Left lung (tissue), 10 donors: Measurements from ENCODE around the gene NT5C2. TPM values are rescaled to one million over a fixed set of nuclear protein-coding genes. Genes with fewer than 3 reads are reported as not detected.
"Not testable (repeated sequence)": the region's sequence is repeated elsewhere in the genome, so short reads cannot be mapped to it uniquely, and the experiment has no call there.

Source experiments
- ATAC-seq: fragments of 200-7000 bp; cut with Tn5 transposase; one replicate; pipeline ENCODE4 v1.9.1; 2020; ENCODE audit warnings: moderate library complexity
- DNase-seq, 4 donors: peaks; one replicate each; pipeline ENCODE4 v3.0.0-alpha.2; 2013 to 2020
- H3K27ac ChIP-seq, 2 donors: fragments of 200-600 bp; sonication (generic) in 1 of 2; one replicate each; pipeline versions ENCODE4 v1.5.0 to v1.8.0; 2020 to 2021
- H3K27me3 ChIP-seq, 2 donors: fragments of 200-600 bp; sonication (generic) in 1 of 2; one replicate each; pipeline versions ENCODE4 v1.5.0 to v1.8.0; 2020 to 2021
- H3K36me3 ChIP-seq, 2 donors: fragments of 200-600 bp; sonication (generic) in 1 of 2; one replicate each; pipeline versions ENCODE4 v1.5.0 to v1.8.0; 2020 to 2021
- H3K4me1 ChIP-seq, 2 donors: fragments of 200-600 bp; one replicate each; pipeline ENCODE4 v1.8.0; 2021
- H3K4me3 ChIP-seq, 2 donors: fragments of 200-600 bp; sonication (generic) in 1 of 2; one replicate each; pipeline versions ENCODE4 v1.5.0 to v1.8.0; 2020 to 2021; ENCODE audit warnings: mild to moderate bottlenecking in 1 of 2
- H3K9me3 ChIP-seq, 2 donors: fragments of 200-600 bp; sonication (generic) in 1 of 2; one replicate each; pipeline versions ENCODE4 v1.5.0 to v1.8.0; 2020 to 2021
- intact Hi-C, 2 donors: fragments of 100-400 bp; cut with DNase I; formaldehyde crosslinking; loops; one replicate each; pipeline versions ENCODE4 v1.11.2 to v1.14.2; 2022
- polyA plus RNA-seq, 6 donors: library from polyadenylated mRNA; unstranded; fragments of 120-200 nt; gene quantifications; one replicate each; pipeline ENCODE4 v1.2.1, GENCODE V29; 2013; ENCODE audit not compliant: insufficient read length in 6 of 6
- total RNA-seq, 2 donors: library from RNA; stranded (reverse); fragmentation: NEBNext Ultra II Directional; extraction: Animal tissue kit (Norgen Biotek cat#: 25700); gene quantifications; one replicate each; pipeline ENCODE4 v1.2.1, GENCODE V29; 2021
- TF ChIP-seq, protein P1 (sequence below), 2 donors: fragments of 200-600 bp; sonication (generic) in 1 of 2; IDR thresholded peaks; one replicate each; pipeline versions ENCODE4 v1.5.0 to v1.8.0; 2021; ENCODE audit warnings: antibody characterized with exemption in 2 of 2
- donor health status: DM: no; HTN: yes; CAD: no.
- donor health status: DM: no; HTN: no; CAD: no.

NT5C2 gene
- total and polyA plus RNA-seq, 8 donors, result 95.3 to 173 (median 133) TPM

DNA sequence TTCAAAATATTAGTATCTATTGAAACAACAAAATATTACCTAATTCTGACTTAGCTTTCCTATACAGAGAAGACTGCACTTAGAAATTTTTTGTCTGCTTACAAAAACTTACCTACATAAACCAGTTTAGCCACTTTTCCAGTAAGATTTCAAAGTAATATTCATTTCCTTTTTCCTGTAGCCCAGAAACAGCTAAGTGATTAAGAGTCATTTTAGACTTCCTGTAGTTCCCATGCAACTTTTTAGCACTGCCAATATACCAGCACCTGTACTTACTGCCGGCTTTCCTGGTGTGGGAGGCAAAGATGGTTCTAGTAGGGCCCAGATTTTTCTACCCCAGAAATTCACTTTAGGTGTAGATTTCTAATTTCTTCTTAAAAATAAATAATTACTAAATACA is 21.8 kb downstream of the NT5C2 start:
- ATAC-seq, result peak; percentile 83
- peak overlapping the region; percentile 20 to 63 for H3K27ac ChIP-seq

DNA sequence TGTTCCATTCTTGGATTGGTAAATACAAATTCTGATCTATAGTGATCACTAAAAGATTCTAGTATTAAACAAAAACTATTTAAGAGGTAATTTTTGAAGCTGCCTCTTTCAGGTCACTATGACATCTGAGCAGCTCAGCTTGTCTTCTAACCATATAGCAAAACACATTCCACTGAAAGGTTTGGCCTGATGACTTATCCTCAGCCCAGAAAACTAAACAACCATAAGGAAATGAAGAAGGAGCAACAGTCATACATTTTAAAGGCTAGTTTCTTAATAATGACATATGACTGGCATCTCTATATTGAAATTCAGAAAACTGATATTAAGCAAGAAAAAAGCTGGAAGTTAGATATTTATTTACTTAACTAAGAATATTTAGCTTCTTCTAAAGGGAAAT is 24.6 kb downstream of the NT5C2 start:
- Histone ChIP-seq H3K9me3 (no peaks in the 10 kb centered on the region), H3K27ac (no peak overlapping the region), H3K4me3 (no peak overlapping the region), H3K36me3 (peaks cover 0 to 75% of the 10 kb centered on the region in 2 donors), H3K4me1 (peaks cover 4 to 25% of the 10 kb centered on the region in 2 donors), H3K27me3 (no peaks in the 10 kb centered on the region)
- no peak for ATAC-seq
- TF ChIP-seq, protein P1, sequence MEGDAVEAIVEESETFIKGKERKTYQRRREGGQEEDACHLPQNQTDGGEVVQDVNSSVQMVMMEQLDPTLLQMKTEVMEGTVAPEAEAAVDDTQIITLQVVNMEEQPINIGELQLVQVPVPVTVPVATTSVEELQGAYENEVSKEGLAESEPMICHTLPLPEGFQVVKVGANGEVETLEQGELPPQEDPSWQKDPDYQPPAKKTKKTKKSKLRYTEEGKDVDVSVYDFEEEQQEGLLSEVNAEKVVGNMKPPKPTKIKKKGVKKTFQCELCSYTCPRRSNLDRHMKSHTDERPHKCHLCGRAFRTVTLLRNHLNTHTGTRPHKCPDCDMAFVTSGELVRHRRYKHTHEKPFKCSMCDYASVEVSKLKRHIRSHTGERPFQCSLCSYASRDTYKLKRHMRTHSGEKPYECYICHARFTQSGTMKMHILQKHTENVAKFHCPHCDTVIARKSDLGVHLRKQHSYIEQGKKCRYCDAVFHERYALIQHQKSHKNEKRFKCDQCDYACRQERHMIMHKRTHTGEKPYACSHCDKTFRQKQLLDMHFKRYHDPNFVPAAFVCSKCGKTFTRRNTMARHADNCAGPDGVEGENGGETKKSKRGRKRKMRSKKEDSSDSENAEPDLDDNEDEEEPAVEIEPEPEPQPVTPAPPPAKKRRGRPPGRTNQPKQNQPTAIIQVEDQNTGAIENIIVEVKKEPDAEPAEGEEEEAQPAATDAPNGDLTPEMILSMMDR (IDR thresholded peaks at IDR 0.05), result no peak
- DNase-seq, result no peak
- intact Hi-C loops, result no loop called here

More for the DNA sequence above, 21.8 kb downstream of the NT5C2 start:
- Histone ChIP-seq H3K27me3 (no peaks in the 10 kb centered on the region), H3K9me3 (no peaks in the 10 kb centered on the region), H3K36me3 (peaks cover 0 to 83% of the 10 kb centered on the region in 2 donors), H3K4me1 (peaks cover 4 to 25% of the 10 kb centered on the region in 2 donors), H3K4me3 (no peak overlapping the region)
- TF ChIP-seq, protein P1 (IDR thresholded peaks at IDR 0.05), result no peak
- DNase-seq, result no peak
- intact Hi-C loops, result no loop called here

DNA sequence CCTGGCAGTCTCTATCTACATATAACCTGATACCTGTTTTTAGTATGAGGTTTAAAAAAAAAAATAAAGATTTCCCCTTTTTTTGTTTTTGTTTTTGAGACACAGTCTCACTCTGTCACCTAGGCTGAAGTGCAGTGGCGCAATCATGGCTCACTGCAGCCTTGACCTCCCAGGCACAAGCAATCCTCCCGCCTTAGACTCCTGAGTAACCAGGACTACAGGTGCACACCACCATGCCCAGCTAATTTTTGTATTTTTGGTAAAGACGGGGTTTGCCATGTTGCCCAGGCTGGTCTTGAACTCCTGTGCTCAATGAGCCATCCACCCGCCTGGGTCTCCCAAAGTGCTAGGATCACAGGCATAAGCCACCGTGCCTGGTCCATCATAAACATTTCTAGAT is 25.5 kb downstream of the NT5C2 start:
- H3K27ac ChIP-seq, intact Hi-C loops, H3K4me3 ChIP-seq, H3K9me3 ChIP-seq, ATAC-seq, H3K27me3 ChIP-seq, DNase-seq: not testable (repeated sequence)
- peaks cover 4 to 25% of the 10 kb centered on the region in 2 donors for H3K4me1 ChIP-seq
- H3K36me3 ChIP-seq, result peaks cover 0 to 66% of the 10 kb centered on the region in 2 donors

DNA sequence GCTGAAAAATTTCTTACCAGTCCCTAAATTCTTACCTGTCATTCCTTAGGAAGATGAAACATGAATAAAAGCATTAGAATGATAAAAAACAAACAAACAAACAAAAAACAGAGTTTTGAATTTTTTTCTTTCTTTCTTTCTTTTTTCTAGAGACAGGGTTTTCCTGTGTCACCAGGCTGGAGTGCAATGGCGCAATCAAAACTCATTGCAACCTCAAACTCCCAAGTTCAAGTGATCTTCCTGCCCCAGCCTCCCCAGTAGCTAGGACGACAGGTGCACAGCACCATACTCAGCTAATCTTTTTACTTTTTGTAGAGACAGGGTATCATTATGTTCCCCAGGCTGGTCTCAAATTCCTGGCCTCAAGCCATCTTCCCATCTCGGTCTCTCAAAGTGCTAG is 26.5 kb downstream of the NT5C2 start:
- Histone ChIP-seq H3K27ac (no peak overlapping the region), H3K9me3 (no peaks in the 10 kb centered on the region), H3K27me3 (no peaks in the 10 kb centered on the region), H3K4me3 (no peak overlapping the region), H3K36me3 (peaks cover 0 to 66% of the 10 kb centered on the region in 2 donors), H3K4me1 (peaks cover under 1 to 24% of the 10 kb centered on the region in 2 donors)
- intact Hi-C loops, result no loop called here
- ATAC-seq (no peak), DNase-seq (no peak)
- TF ChIP-seq, protein P1 (IDR thresholded peaks at IDR 0.05), result no peak

DNA sequence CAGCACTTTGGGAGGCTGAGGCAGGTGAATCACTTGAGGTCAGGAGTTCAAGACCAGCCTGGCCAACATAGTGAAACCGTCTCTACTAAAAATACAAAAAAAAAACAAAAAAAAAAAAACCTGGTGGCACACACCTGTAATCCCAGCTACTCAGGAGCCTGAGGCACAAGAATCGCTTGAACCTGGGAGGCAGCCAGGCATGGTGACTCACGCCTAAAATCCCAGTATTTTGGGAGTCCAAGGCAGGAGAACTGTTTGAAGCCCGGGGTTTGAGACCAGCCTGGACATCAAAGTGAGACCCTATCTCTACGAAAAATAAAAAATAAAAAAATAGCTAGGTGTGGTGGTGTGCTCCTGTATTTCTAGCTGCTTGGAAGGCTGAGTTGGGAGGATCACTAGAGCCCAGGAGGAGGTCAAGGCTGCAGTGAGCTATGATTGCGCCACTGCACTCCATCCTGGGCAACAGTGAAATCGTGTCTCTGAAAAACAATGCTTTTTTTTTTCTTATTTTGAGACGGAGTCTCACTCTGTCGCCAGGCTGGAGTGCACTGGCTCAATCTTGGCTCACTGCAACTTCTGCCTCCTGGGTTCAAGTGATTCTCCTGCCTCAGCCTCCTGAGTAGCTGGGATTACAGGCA is 29.2 kb downstream of the NT5C2 start:
- H3K9me3 ChIP-seq, H3K27ac ChIP-seq, ATAC-seq, H3K4me3 ChIP-seq, intact Hi-C loops, H3K27me3 ChIP-seq, H3K4me1 ChIP-seq, DNase-seq: not testable (repeated sequence)
- H3K36me3 ChIP-seq, result peaks cover 0 to 51% of the 10 kb centered on the region in 2 donors

DNA sequence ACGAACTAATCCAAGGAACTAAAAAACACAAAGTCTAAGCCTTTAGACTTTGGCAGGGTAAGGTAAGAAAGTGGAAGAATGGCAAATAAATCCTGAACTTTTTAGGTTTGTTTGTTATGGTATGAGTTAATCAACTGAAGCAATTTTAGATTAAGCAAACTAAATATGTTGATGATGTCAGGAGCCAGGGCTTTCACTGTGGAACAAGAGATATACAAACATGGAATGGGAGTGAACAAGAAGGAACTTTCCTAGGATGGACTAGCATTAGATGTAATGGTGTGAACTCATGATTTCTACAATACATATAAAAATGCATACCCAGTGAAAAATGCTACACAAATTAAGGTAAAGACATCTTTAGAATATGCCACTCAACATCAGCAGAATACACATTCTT is 35.8 kb downstream of the NT5C2 start:
- H3K36me3 ChIP-seq, result peaks cover 0 to 51% of the 10 kb centered on the region in 2 donors
- intact Hi-C loops, result no loop called here

More for the DNA sequence above, 35.8 kb downstream of the NT5C2 start:
- TF ChIP-seq, protein P1 (IDR thresholded peaks at IDR 0.05), result no peak
- ATAC-seq (no peak), DNase-seq (no peak)
- H3K4me1 ChIP-seq, result peaks cover 15 to 38% of the 10 kb centered on the region in 2 donors
- H3K27me3 ChIP-seq, result no peaks in the 10 kb centered on the region
- no peak overlapping the region for H3K4me3 ChIP-seq
- no peak overlapping the region for H3K27ac ChIP-seq
- no peaks in the 10 kb centered on the region for H3K9me3 ChIP-seq
